Aorta (tissue), 5 donors: ENCODE results near the gene SCN1B. TPM values are rescaled to one million over a fixed set of nuclear protein-coding genes. Genes with fewer than 3 reads are reported as not detected.

Experiments used
- ATAC-seq: fragments of 200-7000 bp; cut with Tn5 transposase; one replicate; pipeline ENCODE4 v1.9.1; 2022; ENCODE audit warnings: moderate library complexity; ENCODE audit not compliant: low FRiP score
- DNase-seq, 2 donors: peaks; one replicate each; pipeline ENCODE4 v3.0.0-alpha.2; 2020
- H3K27ac ChIP-seq, 2 donors: one replicate each; pipeline ENCODE4 v1.5.1; 2013; ENCODE audit warnings: low read length in 2 of 2, mild to moderate bottlenecking in 2 of 2, moderate library complexity in 2 of 2, control low read depth in 1 of 2, inconsistent platforms in 1 of 2, low read depth in 1 of 2
- H3K27me3 ChIP-seq, 2 donors: one replicate each; pipeline ENCODE4 v1.6.1; 2013; ENCODE audit warnings: control low read depth in 1 of 2, low read length in 1 of 2, mild to moderate bottlenecking in 1 of 2, moderate library complexity in 1 of 2; ENCODE audit not compliant: insufficient read depth in 2 of 2, control insufficient read depth in 1 of 2
- H3K36me3 ChIP-seq, 2 donors: one replicate each; pipeline ENCODE4 v1.6.1; 2013; ENCODE audit warnings: control low read depth in 1 of 2, low read length in 1 of 2, mild to moderate bottlenecking in 1 of 2; ENCODE audit not compliant: insufficient read depth in 2 of 2, control insufficient read depth in 1 of 2
- H3K4me1 ChIP-seq, 2 donors: one replicate each; pipeline ENCODE4 v1.6.1; 2013; ENCODE audit warnings: low read length in 2 of 2, control low read depth in 1 of 2, mild to moderate bottlenecking in 1 of 2, moderate library complexity in 1 of 2; ENCODE audit not compliant: insufficient read depth in 2 of 2, control insufficient read depth in 1 of 2
- H3K4me3 ChIP-seq, 2 donors: one replicate each; pipeline ENCODE4 v1.5.1; 2013; ENCODE audit warnings: low read length in 2 of 2, control low read depth in 1 of 2, mild to moderate bottlenecking in 1 of 2
- H3K9me3 ChIP-seq: one replicate; pipeline ENCODE4 v1.6.1; 2013; ENCODE audit warnings: mild to moderate bottlenecking, low read length; ENCODE audit not compliant: control insufficient read depth
- WGBS, 2 donors: extraction: QIAGEN DNeasy Blood & Tissue Kit; methylation state at CpG; one replicate each; pipeline ENCODE4 v1.1.7; 2013; 5-methylcytosine and 5-hydroxymethylcytosine counted together
- intact Hi-C, 2 donors: fragments of 100-400 bp; cut with DNase I; formaldehyde crosslinking; loops; one replicate each; pipeline versions ENCODE4 v1.14.2 to v1.15.0; 2022
- polyA plus RNA-seq, 2 donors: library from polyadenylated mRNA; stranded (reverse); fragments of 200-250 nt; gene quantifications; one replicate each; pipeline ENCODE4 v1.2.3, GENCODE V29; 2013
- total RNA-seq, 2 donors: library from RNA; stranded (reverse); fragmentation: NEBNext Ultra II Directional; extraction: Animal tissue kit (Norgen Biotek cat#: 25700); gene quantifications; one replicate each; pipeline ENCODE4 v1.2.1, GENCODE V29; 2021
- donor health status: healthy with polysubstance abuse.
- donor health status: Bipolar disorder and iron deficiency.
- donor health status: DM: no; HTN: no; CAD: no.
- donor health status: DM: no; HTN: no; CAD: no.
- donor health status: DM: yes; HTN: yes; CAD: no.

The SCN1B gene
- total and polyA plus RNA-seq, 4 donors = 9.9 to 21.4 (median 13.6) TPM

DNA sequence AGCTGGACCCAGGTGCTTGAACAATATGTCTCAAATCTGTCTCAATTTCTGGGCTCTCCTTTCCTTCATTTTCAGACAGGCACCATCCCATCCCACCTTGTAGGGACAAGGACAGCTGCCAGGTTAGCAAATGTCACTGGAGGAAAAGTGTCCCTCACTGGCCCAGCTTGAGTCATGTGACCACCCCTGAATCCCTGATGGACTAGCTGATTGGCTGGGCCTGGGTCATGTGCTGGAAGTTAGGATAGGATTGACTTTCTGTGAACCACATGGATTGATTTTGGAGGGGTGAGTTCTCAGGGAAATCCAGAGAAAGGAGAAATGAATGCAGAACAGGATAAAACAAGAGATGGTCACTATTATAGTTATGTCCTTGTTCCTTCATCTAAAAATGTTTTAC lies 57.1 kb downstream of the SCN1B start:
- Histone ChIP-seq H3K36me3 (no peaks in the 10 kb centered on the region), H3K4me1 (no peaks in the 10 kb centered on the region), H3K4me3 (no peak overlapping the region), H3K27me3 (no peaks in the 10 kb centered on the region), H3K27ac (no peak overlapping the region), H3K9me3 (no peaks in the 10 kb centered on the region)
- ATAC-seq (no peak), DNase-seq (no peak)
- intact Hi-C loops = no loop called here

DNA sequence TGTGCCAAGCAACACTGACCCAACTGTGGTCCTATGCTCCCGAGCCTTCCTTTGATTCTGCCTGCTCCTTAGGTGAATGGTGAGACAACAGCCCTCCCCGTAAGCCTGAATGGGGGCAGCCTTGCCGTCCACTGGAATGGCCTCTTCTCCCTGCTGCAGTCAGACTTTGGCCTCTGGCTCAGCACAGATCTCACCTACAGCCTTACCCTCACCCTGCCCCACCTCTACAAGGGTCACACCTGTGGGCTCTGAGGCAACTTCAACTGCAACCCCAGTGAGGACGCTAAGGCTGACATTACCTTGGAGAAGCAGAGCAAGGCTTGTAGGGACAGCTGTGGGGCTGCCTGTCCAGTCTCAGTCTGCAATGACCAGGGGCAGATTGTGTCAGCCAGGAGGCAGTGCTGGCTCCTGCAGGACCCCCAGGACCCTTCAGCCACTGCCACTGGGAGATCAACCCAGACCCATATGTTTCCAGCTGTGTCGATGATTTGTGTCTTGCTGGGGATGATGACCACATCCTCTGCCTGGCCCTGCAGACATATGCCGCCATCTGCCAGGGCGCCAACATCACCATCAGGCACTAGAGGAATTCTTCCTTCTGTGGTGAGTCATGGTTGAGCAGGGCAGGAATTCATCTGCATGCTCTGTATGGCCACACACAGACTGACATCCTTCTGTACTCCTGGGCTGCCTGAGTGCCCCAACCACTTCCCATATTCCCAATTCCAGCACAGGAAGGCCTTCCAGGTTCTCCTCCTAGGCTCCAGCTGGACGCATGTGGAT lies 58.1 kb downstream of the SCN1B start:
- DNase-seq (no peak), ATAC-seq (no peak)
- H3K4me3 ChIP-seq = no peak overlapping the region
- 69 to 75% methylated on average over 8 of the region's 8 CpGs for WGBS, 2 donors
- no peaks in the 10 kb centered on the region for H3K4me1 ChIP-seq
- no peaks in the 10 kb centered on the region for H3K27me3 ChIP-seq
- H3K36me3 ChIP-seq = no peaks in the 10 kb centered on the region
- intact Hi-C loops = no loop called here
- no peak overlapping the region for H3K27ac ChIP-seq
- no peaks in the 10 kb centered on the region for H3K9me3 ChIP-seq

DNA sequence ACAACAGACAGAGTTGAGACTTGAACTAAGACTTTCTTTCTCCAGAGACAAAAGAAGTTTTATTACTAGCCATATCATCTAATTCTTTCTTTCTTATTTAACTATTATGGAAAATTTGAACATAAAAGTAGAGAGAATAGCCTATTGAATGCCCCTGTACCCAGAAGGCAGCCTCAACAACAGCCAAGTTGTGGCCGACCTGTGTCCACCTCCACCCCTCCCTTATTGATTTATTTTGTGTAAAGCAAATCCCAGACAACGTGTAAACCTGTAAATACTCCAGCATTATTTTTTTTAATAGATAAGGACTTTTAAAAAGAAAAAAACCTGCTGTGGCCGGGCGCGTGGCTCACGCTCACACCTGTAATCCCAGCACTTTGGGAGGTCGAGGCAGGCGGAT lies 59.3 kb downstream of the SCN1B start:
- no peaks in the 10 kb centered on the region for H3K9me3 ChIP-seq
- intact Hi-C loops = no loop called here
- 81 to 84% methylated on average over 8 of the region's 8 CpGs for WGBS, 2 donors
- no peak for ATAC-seq
- DNase-seq = no peak
- no peaks in the 10 kb centered on the region for H3K36me3 ChIP-seq
- H3K4me1 ChIP-seq = no peaks in the 10 kb centered on the region
- H3K27ac ChIP-seq = no peak overlapping the region
- H3K4me3 ChIP-seq = no peak overlapping the region
- no peaks in the 10 kb centered on the region for H3K27me3 ChIP-seq

Other genes starting within 250 kb of the SCN1B start
- 1 to 10 TPM; 1.9 to 3.1 TPM for gene ZNF30, start 103.6 kb upstream of the SCN1B start, total RNA-seq
- gene ZNF30, start 103.6 kb upstream of the SCN1B start, polyA plus RNA-seq = 10 to 100 TPM in 1 of 2 donors, 1 to 10 TPM in 1; 2.6 to 10.9 TPM
- 10 to 100 TPM in 1 of 2 donors, 1 to 10 TPM in 1; 5.2 to 13.5 TPM for gene ZNF792, start 66.2 kb upstream of the SCN1B start, total RNA-seq
- 1 to 10 TPM; 1.0 to 1.8 TPM for gene ZNF792, start 66.2 kb upstream of the SCN1B start, polyA plus RNA-seq
- gene GRAMD1A, start 30.1 kb upstream of the SCN1B start, total RNA-seq = 10 to 100 TPM; 65.7 to 92.7 TPM
- gene GRAMD1A, start 30.1 kb upstream of the SCN1B start, polyA plus RNA-seq = 10 to 100 TPM; 13.4 to 59.0 TPM
- gene HPN, start 11.3 kb downstream of the SCN1B start, total RNA-seq = 1 to 10 TPM in 1 of 2 donors, under 1 TPM in 1; 0.71 to 2.7 TPM
- not detected for gene HPN, start 11.3 kb downstream of the SCN1B start, polyA plus RNA-seq
- 1 to 10 TPM in 1 of 2 donors, under 1 TPM in 1; 0.49 to 1.2 TPM for gene FXYD3, start 85.4 kb downstream of the SCN1B start, total RNA-seq
- gene FXYD3, start 85.4 kb downstream of the SCN1B start, polyA plus RNA-seq = 10 to 100 TPM in 1 of 2 donors, 1 to 10 TPM in 1; 7.4 to 77.6 TPM
- gene LGI4, start 104.6 kb downstream of the SCN1B start, total RNA-seq = 10 to 100 TPM; 17.5 TPM
- 10 to 100 TPM in 1 of 2 donors, 1 to 10 TPM in 1; 5.1 to 15.0 TPM for gene LGI4, start 104.6 kb downstream of the SCN1B start, polyA plus RNA-seq
- 100 to 1,000 TPM; 179 to 202 TPM for gene FXYD1, start 108.4 kb downstream of the SCN1B start, total RNA-seq
- gene FXYD1, start 108.4 kb downstream of the SCN1B start, polyA plus RNA-seq = 100 to 1,000 TPM; 150 to 288 TPM
- gene FXYD7, start 112.8 kb downstream of the SCN1B start, total RNA-seq = under 1 TPM in 1 of 2 donors, not detected in 1; 0.63 TPM
- 1 to 10 TPM in 1 of 2 donors, not detected in 1; 1.8 TPM for gene FXYD7, start 112.8 kb downstream of the SCN1B start, polyA plus RNA-seq
- 100 to 1,000 TPM in 1 of 2 donors, 10 to 100 TPM in 1; 71.7 to 126 TPM for gene FXYD5, start 124.3 kb downstream of the SCN1B start, total RNA-seq
- 100 to 1,000 TPM in 1 of 2 donors, 10 to 100 TPM in 1; 89.5 to 179 TPM for gene FXYD5, start 124.3 kb downstream of the SCN1B start, polyA plus RNA-seq
- gene FAM187B, start 198.3 kb downstream of the SCN1B start, total RNA-seq = not detected
- not detected for gene FAM187B, start 198.3 kb downstream of the SCN1B start, polyA plus RNA-seq
- 10 to 100 TPM in 1 of 2 donors, 1 to 10 TPM in 1; 9.8 to 13.1 TPM for gene LSR, start 218.5 kb downstream of the SCN1B start, total RNA-seq
- gene LSR, start 218.5 kb downstream of the SCN1B start, polyA plus RNA-seq = 10 to 100 TPM in 1 of 2 donors, 1 to 10 TPM in 1; 5.8 to 12.4 TPM
- 100 to 1,000 TPM in 1 of 2 donors, 10 to 100 TPM in 1; 85.3 to 107 TPM for gene USF2, start 238.5 kb downstream of the SCN1B start, total RNA-seq
- 100 to 1,000 TPM; 101 to 148 TPM for gene USF2, start 238.5 kb downstream of the SCN1B start, polyA plus RNA-seq